ENCODE measurements around the gene TRIM13.

DNA sequence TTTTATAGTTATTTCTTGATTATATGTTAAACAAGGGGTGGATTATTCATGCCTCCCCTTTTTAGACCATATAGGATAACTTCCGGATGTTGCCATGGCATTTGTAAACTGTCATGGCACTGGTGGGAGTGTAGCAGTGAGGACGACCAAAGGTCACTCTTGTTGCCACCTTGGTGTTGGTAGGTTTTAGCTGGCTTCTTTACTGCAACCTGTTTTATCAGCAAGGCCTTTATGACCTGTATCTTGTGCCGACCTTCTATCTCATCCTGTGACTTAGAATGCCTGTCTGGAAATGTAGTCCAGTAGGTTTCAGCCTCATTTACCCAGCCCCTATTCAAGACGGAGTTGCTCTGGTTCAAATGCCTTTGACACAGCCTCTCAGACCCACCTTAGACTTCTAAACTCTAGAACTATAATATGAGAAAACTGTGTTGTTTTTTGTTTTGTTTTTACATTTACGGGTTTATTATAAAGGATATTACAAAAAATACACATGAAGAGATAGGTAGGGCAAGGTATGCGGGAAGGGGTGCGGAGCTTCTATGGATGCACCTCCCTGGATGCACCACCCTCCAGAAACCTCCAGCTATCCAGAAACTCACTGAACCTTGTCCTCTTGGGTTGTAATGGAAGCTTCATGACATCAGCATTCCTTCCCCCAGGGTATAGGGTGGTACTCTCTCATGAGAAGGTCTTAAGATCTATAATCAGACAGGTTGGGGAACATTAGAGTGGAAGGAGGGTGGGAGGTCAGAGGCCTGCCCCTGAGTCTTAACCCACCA is 44.9 kb upstream of the TRIM13 start:
- TF ChIP-seq, protein P1, sequence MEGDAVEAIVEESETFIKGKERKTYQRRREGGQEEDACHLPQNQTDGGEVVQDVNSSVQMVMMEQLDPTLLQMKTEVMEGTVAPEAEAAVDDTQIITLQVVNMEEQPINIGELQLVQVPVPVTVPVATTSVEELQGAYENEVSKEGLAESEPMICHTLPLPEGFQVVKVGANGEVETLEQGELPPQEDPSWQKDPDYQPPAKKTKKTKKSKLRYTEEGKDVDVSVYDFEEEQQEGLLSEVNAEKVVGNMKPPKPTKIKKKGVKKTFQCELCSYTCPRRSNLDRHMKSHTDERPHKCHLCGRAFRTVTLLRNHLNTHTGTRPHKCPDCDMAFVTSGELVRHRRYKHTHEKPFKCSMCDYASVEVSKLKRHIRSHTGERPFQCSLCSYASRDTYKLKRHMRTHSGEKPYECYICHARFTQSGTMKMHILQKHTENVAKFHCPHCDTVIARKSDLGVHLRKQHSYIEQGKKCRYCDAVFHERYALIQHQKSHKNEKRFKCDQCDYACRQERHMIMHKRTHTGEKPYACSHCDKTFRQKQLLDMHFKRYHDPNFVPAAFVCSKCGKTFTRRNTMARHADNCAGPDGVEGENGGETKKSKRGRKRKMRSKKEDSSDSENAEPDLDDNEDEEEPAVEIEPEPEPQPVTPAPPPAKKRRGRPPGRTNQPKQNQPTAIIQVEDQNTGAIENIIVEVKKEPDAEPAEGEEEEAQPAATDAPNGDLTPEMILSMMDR (IDR thresholded peaks at IDR 0.05): no peak
- no peak for TF ChIP-seq SIN3A (IDR thresholded peaks at IDR 0.05; ENCODE audit: borderline replicate concordance, insufficient read depth, low read depth, low read length)
- TF ChIP-seq POLR2AphosphoS5 (IDR thresholded peaks at IDR 0.05; ENCODE audit: low read depth, low read length): no peak
- TF ChIP-seq, protein P2, sequence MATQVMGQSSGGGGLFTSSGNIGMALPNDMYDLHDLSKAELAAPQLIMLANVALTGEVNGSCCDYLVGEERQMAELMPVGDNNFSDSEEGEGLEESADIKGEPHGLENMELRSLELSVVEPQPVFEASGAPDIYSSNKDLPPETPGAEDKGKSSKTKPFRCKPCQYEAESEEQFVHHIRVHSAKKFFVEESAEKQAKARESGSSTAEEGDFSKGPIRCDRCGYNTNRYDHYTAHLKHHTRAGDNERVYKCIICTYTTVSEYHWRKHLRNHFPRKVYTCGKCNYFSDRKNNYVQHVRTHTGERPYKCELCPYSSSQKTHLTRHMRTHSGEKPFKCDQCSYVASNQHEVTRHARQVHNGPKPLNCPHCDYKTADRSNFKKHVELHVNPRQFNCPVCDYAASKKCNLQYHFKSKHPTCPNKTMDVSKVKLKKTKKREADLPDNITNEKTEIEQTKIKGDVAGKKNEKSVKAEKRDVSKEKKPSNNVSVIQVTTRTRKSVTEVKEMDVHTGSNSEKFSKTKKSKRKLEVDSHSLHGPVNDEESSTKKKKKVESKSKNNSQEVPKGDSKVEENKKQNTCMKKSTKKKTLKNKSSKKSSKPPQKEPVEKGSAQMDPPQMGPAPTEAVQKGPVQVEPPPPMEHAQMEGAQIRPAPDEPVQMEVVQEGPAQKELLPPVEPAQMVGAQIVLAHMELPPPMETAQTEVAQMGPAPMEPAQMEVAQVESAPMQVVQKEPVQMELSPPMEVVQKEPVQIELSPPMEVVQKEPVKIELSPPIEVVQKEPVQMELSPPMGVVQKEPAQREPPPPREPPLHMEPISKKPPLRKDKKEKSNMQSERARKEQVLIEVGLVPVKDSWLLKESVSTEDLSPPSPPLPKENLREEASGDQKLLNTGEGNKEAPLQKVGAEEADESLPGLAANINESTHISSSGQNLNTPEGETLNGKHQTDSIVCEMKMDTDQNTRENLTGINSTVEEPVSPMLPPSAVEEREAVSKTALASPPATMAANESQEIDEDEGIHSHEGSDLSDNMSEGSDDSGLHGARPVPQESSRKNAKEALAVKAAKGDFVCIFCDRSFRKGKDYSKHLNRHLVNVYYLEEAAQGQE (IDR thresholded peaks at IDR 0.05; ENCODE audit: insufficient read depth in 1 of 2, low read depth in 2 of 2, low read length in 1 of 2): no peak
- TF ChIP-seq TCF7L2 (IDR thresholded peaks at IDR 0.05; ENCODE audit: low read depth, low read length): no peak

Measured in Panc1 (cell line).